PC-3 (cell line): ENCODE data around the gene UNC45B.

ENCODE experiments used
- CTCF ChIP-seq: fragments of 300-600 bp; sonication (generic); conservative IDR thresholded peaks from 2 replicates; pipeline ENCODE4 v1.5.1; 2017; ENCODE audit warnings: antibody characterized with exemption, low read depth, mild to moderate bottlenecking, low read length
- EZH2 ChIP-seq: fragments of 300-600 bp; sonication (generic); IDR thresholded peaks from one replicate; pipeline ENCODE4 v1.6.1; 2017; ENCODE audit warnings: antibody characterized with exemption, mild to moderate bottlenecking, low read length; ENCODE audit not compliant: unreplicated experiment
- EZH2phosphoT487 ChIP-seq: fragments of 300-600 bp; sonication (generic); IDR thresholded peaks from 2 replicates; pipeline ENCODE4 v1.6.1; 2018; ENCODE audit warnings: mild to moderate bottlenecking, antibody characterized with exemption, low read length, borderline replicate concordance

- TF ChIP-seq CTCF (no peak), EZH2 (no peak), EZH2phosphoT487 (no peak)
Measured at GRCh38 chr17:35129973-35130351, 17.7 kb upstream of the UNC45B start.
